HL-60 (cell line): Measurements from ENCODE around the gene CALB2.

Source experiments
- DNase-seq, 2 experiments: peaks; one replicate each; pipeline ENCODE4 v3.0.0-alpha.2; 2010 to 2020; ENCODE audit warnings: low read depth in 1 of 2, low spot score in 1 of 2
- H3K27ac ChIP-seq: fragments of 250-450 bp; sonication (Bioruptor Pico); replicated peaks from 2 replicates; pipeline ENCODE4 v1.5.1; 2020; ENCODE audit warnings: mild to moderate bottlenecking, moderate library complexity
- H3K27me3 ChIP-seq: fragments of 250-450 bp; sonication (Bioruptor Pico); 2 replicates; pipeline ENCODE4 v1.5.1; 2021; ENCODE audit warnings: mild to moderate bottlenecking, moderate library complexity; ENCODE audit not compliant: insufficient read depth, poor library complexity, severe bottlenecking
- H3K4me3 ChIP-seq: replicated peaks from 2 replicates; pipeline ENCODE4 v1.5.1; 2011; ENCODE audit warnings: mild to moderate bottlenecking, control low read depth, low read length; ENCODE audit not compliant: insufficient read depth
- GABPA ChIP-seq: IDR thresholded peaks from 2 replicates; pipeline ENCODE4 v1.6.1; 2012; ENCODE audit warnings: low read depth
- POLR2AphosphoS5 ChIP-seq: IDR thresholded peaks from 2 replicates; pipeline ENCODE4 v1.6.1; 2012; ENCODE audit warnings: low read depth
- REST ChIP-seq: IDR thresholded peaks from 2 replicates; pipeline ENCODE4 v1.6.1; 2012; ENCODE audit warnings: low read depth; ENCODE audit not compliant: insufficient replicate concordance
- SPI1 ChIP-seq: IDR thresholded peaks from 2 replicates; pipeline ENCODE4 v1.6.1; 2012; ENCODE audit warnings: low read depth, mild to moderate bottlenecking, borderline replicate concordance
- TF ChIP-seq, protein P1 (sequence below): IDR thresholded peaks from one replicate; pipeline ENCODE4 v1.5.1; 2011; ENCODE audit warnings: low read length, control low read depth, inconsistent platforms; ENCODE audit not compliant: insufficient read depth

CALB2 gene

GRCh38 chr16:71409011-71409775 lies 50.7 kb downstream of the CALB2 start:
- peaks cover 12% of the 10 kb centered on the region for H3K27me3 ChIP-seq
- H3K27ac ChIP-seq = no peak overlapping the region
- TF ChIP-seq POLR2AphosphoS5 = no peak
- TF ChIP-seq, protein P1, sequence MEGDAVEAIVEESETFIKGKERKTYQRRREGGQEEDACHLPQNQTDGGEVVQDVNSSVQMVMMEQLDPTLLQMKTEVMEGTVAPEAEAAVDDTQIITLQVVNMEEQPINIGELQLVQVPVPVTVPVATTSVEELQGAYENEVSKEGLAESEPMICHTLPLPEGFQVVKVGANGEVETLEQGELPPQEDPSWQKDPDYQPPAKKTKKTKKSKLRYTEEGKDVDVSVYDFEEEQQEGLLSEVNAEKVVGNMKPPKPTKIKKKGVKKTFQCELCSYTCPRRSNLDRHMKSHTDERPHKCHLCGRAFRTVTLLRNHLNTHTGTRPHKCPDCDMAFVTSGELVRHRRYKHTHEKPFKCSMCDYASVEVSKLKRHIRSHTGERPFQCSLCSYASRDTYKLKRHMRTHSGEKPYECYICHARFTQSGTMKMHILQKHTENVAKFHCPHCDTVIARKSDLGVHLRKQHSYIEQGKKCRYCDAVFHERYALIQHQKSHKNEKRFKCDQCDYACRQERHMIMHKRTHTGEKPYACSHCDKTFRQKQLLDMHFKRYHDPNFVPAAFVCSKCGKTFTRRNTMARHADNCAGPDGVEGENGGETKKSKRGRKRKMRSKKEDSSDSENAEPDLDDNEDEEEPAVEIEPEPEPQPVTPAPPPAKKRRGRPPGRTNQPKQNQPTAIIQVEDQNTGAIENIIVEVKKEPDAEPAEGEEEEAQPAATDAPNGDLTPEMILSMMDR = no peak
- no peak for TF ChIP-seq GABPA
- TF ChIP-seq SPI1 = no peak
- TF ChIP-seq REST = no peak
- DNase-seq = no peak
- H3K4me3 ChIP-seq = no peak overlapping the region

DNA sequence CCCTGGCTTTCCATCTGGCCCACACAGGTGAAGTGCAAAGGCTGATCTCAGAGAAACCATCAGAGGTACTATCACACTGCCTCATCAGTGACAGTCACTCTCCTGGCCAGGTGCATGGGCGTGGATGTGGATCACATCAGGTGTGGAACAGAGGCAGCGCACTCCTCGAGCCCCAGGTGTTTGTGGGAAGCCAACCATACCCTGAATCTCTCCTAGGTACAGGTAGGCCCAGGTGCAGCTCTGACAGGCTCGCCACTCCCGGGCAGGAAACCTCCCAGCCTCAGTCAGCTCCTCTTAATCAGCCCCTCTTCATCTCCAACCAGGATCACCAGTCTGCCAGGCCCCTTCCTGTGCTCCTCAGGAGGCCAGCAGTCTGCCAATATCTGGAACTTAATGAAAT lies 51.6 kb downstream of the CALB2 start:
- no peak overlapping the region for H3K27ac ChIP-seq
- no peak overlapping the region for H3K4me3 ChIP-seq
- TF ChIP-seq SPI1 (no peak), POLR2AphosphoS5 (no peak), GABPA (no peak), REST (no peak)
- TF ChIP-seq, protein P1 = no peak
- peaks cover 12% of the 10 kb centered on the region for H3K27me3 ChIP-seq
- DNase-seq = no peak

DNA sequence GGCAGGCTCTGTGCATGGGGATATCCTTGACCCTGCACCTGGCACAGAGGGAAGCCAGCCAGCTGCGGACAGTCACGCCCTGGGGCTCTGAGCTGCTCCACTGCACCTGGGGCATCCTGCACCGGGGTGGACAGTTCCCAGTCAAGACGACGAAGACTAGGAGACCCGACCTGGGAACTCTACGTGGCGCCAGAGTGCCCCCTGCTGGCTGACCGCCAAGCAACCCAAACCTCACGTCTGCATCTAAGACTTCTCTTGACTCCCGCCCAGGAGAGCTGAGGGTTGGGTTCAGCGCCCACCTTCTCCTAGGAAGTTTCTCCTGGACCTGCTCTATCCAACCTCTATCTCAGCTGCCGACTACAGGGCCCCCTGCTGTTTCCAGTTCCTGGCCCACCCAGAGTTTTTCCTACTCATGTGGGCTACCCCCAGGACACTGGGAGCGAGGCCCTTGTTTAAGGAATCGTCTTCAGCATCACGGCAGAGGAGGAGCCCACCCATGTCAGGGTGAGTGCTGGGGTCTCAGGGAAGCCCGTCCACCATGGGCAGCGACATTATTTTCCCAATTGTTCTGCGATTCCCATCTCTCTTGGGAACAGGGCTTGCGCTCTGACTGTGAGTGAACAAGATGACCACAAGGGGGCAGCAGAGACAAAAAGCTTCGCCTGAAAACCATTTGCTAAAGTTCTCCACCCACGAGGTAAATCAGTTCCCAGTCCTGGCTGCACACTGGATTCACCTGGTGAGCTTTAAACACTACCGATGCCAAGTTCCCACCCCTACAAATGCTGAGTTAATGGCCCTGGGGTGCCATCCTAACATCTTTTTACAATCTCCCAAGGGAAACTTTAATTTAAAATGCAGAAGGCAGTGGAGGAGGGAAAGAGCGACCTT lies 54.0 kb downstream of the CALB2 start:
- no peak for TF ChIP-seq REST
- TF ChIP-seq, protein P1 = peak; percentile 58
- peaks cover 4% of the 10 kb centered on the region for H3K27me3 ChIP-seq
- H3K27ac ChIP-seq = no peak overlapping the region
- peak in 1 of 2 experiments; percentile 53 for DNase-seq
- H3K4me3 ChIP-seq = no peak overlapping the region
